ENCODE results near the gene ST3GAL5. TPM values are rescaled to one million over a fixed set of nuclear protein-coding genes. Genes with fewer than 3 reads are reported as not detected.

ST3GAL5 gene
- total and polyA plus RNA-seq, 4 donors: 3.3 to 29.8 (median 15.7) TPM

GRCh38 chr2:85875350-85876050 is 13.3 kb downstream of the ST3GAL5 start:
- DNase-seq: no peak
- Histone ChIP-seq H3K4me3 (ENCODE audit: low read length in 2 of 2) (no peak overlapping the region), H3K27ac (ENCODE audit: low read depth in 1 of 2, low read length in 2 of 2) (no peak overlapping the region), H3K27me3 (ENCODE audit: control insufficient read depth in 1 of 2, insufficient read depth in 2 of 2, low read length in 1 of 2) (no peaks in the 10 kb centered on the region), H3K36me3 (ENCODE audit: control insufficient read depth in 1 of 2, insufficient read depth in 2 of 2, low read length in 1 of 2) (no peaks in the 10 kb centered on the region), H3K4me1 (ENCODE audit: control insufficient read depth in 1 of 2, insufficient read depth in 2 of 2, low read length in 2 of 2) (peaks cover 0 to 3% of the 10 kb centered on the region in 2 donors), H3K9me3 (ENCODE audit: control insufficient read depth, low read length) (no peaks in the 10 kb centered on the region)
- intact Hi-C loops (cut with DNase I): no loop called here
- ATAC-seq (ENCODE audit: low FRiP score): no peak
- 93 to 94% methylated on average over 8 of the region's 8 CpGs for WGBS, 2 donors

DNA sequence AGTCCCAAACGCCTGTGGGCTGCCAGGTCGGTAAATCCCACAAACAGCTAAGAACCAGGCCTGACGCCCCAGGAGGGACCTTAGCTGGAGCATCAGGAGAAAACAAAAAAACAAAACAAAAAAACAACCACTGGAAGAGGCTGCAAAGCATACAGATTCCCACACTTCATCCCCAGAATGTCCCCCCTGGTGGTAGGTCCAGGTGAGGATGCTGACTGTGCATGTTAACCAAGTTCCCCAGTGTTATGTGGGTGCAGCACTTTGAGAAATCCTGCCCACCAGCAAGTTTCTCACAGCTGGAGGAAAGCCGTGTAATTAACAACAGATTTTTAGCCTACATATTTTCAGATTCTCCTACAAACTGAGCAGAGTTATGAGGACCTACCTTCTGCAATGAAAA is 15.1 kb downstream of the ST3GAL5 start:
- Histone ChIP-seq H3K4me3 (ENCODE audit: low read length in 2 of 2) (no peak overlapping the region), H3K4me1 (ENCODE audit: control insufficient read depth in 1 of 2, insufficient read depth in 2 of 2, low read length in 2 of 2) (peaks cover 0 to 2% of the 10 kb centered on the region in 2 donors), H3K9me3 (ENCODE audit: control insufficient read depth, low read length) (no peaks in the 10 kb centered on the region), H3K27me3 (ENCODE audit: control insufficient read depth in 1 of 2, insufficient read depth in 2 of 2, low read length in 1 of 2) (no peaks in the 10 kb centered on the region), H3K27ac (ENCODE audit: low read depth in 1 of 2, low read length in 2 of 2) (no peak overlapping the region), H3K36me3 (ENCODE audit: control insufficient read depth in 1 of 2, insufficient read depth in 2 of 2, low read length in 1 of 2) (no peaks in the 10 kb centered on the region)
- DNase-seq (no peak), ATAC-seq (ENCODE audit: low FRiP score) (no peak)
- 96% methylated on average over 4 of the region's 4 CpGs for WGBS, 2 donors
- intact Hi-C loops (cut with DNase I): no loop called here

GRCh38 chr2:85872536-85873161 is 16.1 kb downstream of the ST3GAL5 start:
- DNase-seq: no peak
- H3K4me1 ChIP-seq (ENCODE audit: control insufficient read depth in 1 of 2, insufficient read depth in 2 of 2, low read length in 2 of 2): no peaks in the 10 kb centered on the region
- WGBS, 2 donors: 90 to 92% methylated on average over 16 of the region's 16 CpGs
- no peaks in the 10 kb centered on the region for H3K36me3 ChIP-seq (ENCODE audit: control insufficient read depth in 1 of 2, insufficient read depth in 2 of 2, low read length in 1 of 2)
- no peaks in the 10 kb centered on the region for H3K27me3 ChIP-seq (ENCODE audit: control insufficient read depth in 1 of 2, insufficient read depth in 2 of 2, low read length in 1 of 2)
- intact Hi-C loops (cut with DNase I): no loop called here
- no peak for ATAC-seq (ENCODE audit: low FRiP score)
- H3K9me3 ChIP-seq (ENCODE audit: control insufficient read depth, low read length): no peaks in the 10 kb centered on the region
- H3K27ac ChIP-seq (ENCODE audit: low read depth in 1 of 2, low read length in 2 of 2): no peak overlapping the region
- no peak overlapping the region for H3K4me3 ChIP-seq (ENCODE audit: low read length in 2 of 2)

GRCh38 chr2:85871494-85872164 is 17.2 kb downstream of the ST3GAL5 start:
- ATAC-seq (ENCODE audit: low FRiP score) (no peak), DNase-seq (no peak)
- WGBS, 2 donors: 94 to 96% methylated on average over 6 of the region's 6 CpGs
- no peaks in the 10 kb centered on the region for H3K9me3 ChIP-seq (ENCODE audit: control insufficient read depth, low read length)
- intact Hi-C loops (cut with DNase I): no loop called here
- no peaks in the 10 kb centered on the region for H3K27me3 ChIP-seq (ENCODE audit: control insufficient read depth in 1 of 2, insufficient read depth in 2 of 2, low read length in 1 of 2)
- no peaks in the 10 kb centered on the region for H3K4me1 ChIP-seq (ENCODE audit: control insufficient read depth in 1 of 2, insufficient read depth in 2 of 2, low read length in 2 of 2)
- H3K27ac ChIP-seq (ENCODE audit: low read depth in 1 of 2, low read length in 2 of 2): no peak overlapping the region
- no peak overlapping the region for H3K4me3 ChIP-seq (ENCODE audit: low read length in 2 of 2)
- no peaks in the 10 kb centered on the region for H3K36me3 ChIP-seq (ENCODE audit: control insufficient read depth in 1 of 2, insufficient read depth in 2 of 2, low read length in 1 of 2)

DNA sequence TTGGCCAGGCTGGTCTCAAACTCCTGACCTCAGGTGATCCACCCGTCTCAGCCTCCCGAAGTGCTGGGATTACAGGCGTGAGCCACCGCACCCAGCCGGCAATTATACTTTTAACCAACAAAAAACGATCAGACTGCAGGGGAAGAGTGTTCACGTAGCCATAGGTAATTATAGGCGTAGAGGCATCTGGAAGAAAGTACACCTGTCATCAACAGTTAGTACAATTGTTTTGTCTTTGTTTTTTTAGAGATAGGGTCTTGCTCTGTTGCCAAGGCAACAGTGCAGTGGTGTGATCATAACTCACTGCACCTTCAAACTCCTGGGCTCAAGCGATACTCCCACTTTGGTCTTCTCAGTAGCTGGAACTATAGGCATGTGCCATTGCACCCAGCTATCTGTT is 20.0 kb downstream of the ST3GAL5 start:
- ATAC-seq (ENCODE audit: low FRiP score): no peak
- H3K36me3 ChIP-seq (ENCODE audit: control insufficient read depth in 1 of 2, insufficient read depth in 2 of 2, low read length in 1 of 2): no peaks in the 10 kb centered on the region
- H3K27me3 ChIP-seq (ENCODE audit: control insufficient read depth in 1 of 2, insufficient read depth in 2 of 2, low read length in 1 of 2): no peaks in the 10 kb centered on the region
- H3K4me1 ChIP-seq (ENCODE audit: control insufficient read depth in 1 of 2, insufficient read depth in 2 of 2, low read length in 2 of 2): no peaks in the 10 kb centered on the region
- no peak overlapping the region for H3K4me3 ChIP-seq (ENCODE audit: low read length in 2 of 2)
- no peaks in the 10 kb centered on the region for H3K9me3 ChIP-seq (ENCODE audit: control insufficient read depth, low read length)
- WGBS, 2 donors: 96 to 98% methylated on average over 9 of the region's 9 CpGs
- intact Hi-C loops (cut with DNase I): no loop called here
- DNase-seq: no peak
- no peak overlapping the region for H3K27ac ChIP-seq (ENCODE audit: low read depth in 1 of 2, low read length in 2 of 2)

DNA sequence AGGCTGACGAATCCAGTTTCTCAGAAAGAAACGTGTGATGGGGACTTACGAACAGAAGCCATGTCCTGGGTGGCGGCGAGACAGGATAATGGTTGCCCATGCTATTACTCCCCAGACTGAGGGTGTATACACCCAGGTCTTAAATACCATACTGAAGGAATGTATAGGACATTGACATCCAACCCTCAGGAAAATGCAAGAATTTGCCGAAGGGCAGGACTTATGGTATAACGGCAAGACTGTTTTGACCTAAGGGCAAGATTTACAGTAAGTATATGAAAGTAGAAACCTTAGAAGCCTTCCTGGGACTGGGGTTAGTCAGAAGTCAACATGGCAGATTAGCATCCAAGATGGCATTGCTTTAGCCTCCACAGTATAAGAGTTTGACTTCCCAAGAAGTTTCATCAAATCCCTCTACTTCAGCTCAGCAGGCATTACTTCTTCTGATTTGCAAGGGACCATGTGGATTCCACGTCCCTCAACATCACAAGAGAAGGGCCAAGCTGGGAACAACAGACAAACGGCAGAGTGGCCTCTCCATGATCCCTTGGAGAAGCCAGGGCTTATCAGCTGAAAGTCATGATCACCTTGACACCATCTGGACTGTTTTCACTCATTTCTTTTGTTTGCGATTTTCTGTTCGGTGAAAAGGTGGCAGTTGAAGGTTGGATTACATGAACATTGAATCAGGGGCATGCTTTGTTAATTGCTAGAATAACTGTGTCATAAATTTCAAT is 21.1 kb downstream of the ST3GAL5 start:
- intact Hi-C loops (cut with DNase I): no loop called here
- Histone ChIP-seq H3K27me3 (ENCODE audit: control insufficient read depth in 1 of 2, insufficient read depth in 2 of 2, low read length in 1 of 2) (no peaks in the 10 kb centered on the region), H3K27ac (ENCODE audit: low read depth in 1 of 2, low read length in 2 of 2) (no peak overlapping the region), H3K4me3 (ENCODE audit: low read length in 2 of 2) (no peak overlapping the region), H3K4me1 (ENCODE audit: control insufficient read depth in 1 of 2, insufficient read depth in 2 of 2, low read length in 2 of 2) (no peaks in the 10 kb centered on the region), H3K36me3 (ENCODE audit: control insufficient read depth in 1 of 2, insufficient read depth in 2 of 2, low read length in 1 of 2) (no peaks in the 10 kb centered on the region), H3K9me3 (ENCODE audit: control insufficient read depth, low read length) (no peaks in the 10 kb centered on the region)
- WGBS, 2 donors: 91 to 96% methylated on average over 11 of the region's 11 CpGs
- DNase-seq: no peak
- no peak for ATAC-seq (ENCODE audit: low FRiP score)

- Histone ChIP-seq H3K36me3 (ENCODE audit: control insufficient read depth in 1 of 2, insufficient read depth in 2 of 2, low read length in 1 of 2) (no peaks in the 10 kb centered on the region), H3K4me3 (ENCODE audit: low read length in 2 of 2) (no peak overlapping the region), H3K9me3 (ENCODE audit: control insufficient read depth, low read length) (no peaks in the 10 kb centered on the region), H3K27me3 (ENCODE audit: control insufficient read depth in 1 of 2, insufficient read depth in 2 of 2, low read length in 1 of 2) (no peaks in the 10 kb centered on the region), H3K4me1 (ENCODE audit: control insufficient read depth in 1 of 2, insufficient read depth in 2 of 2, low read length in 2 of 2) (no peaks in the 10 kb centered on the region), H3K27ac (ENCODE audit: low read depth in 1 of 2, low read length in 2 of 2) (no peak overlapping the region)
- no peak for ATAC-seq (ENCODE audit: low FRiP score)
- intact Hi-C loops (cut with DNase I): no loop called here
- DNase-seq: no peak
- 92 to 100% methylated on average over 1 of the region's 1 CpG for WGBS, 2 donors
Measured at GRCh38 chr2:85867121-85867520, 21.7 kb downstream of the ST3GAL5 start.

DNA sequence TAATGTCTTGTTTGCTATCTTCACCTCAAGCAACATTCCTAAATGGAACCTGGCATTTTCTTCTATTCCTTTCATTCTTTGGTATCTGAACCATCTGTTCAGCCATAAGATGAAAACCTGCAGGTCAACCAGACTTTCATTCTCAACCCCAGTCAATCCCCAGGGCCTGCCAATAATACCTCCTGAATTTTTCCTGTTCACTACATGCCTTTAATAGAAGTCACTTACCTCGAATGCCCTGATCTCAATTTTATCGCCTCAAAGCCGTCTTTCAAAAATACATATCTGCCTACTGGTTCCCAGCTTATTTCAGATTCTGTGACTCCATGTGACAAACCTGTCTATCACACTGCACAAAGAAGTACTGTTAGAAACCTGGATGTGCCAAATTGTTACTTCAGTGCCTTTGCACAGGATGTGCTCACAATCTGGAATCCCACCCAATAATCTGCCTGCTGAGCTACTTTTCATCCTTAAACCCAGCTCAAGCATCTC is 22.6 kb downstream of the ST3GAL5 start:
- no peak overlapping the region for H3K27ac ChIP-seq (ENCODE audit: low read depth in 1 of 2, low read length in 2 of 2)
- H3K9me3 ChIP-seq (ENCODE audit: control insufficient read depth, low read length): no peaks in the 10 kb centered on the region
- DNase-seq (no peak), ATAC-seq (ENCODE audit: low FRiP score) (no peak)
- H3K36me3 ChIP-seq (ENCODE audit: control insufficient read depth in 1 of 2, insufficient read depth in 2 of 2, low read length in 1 of 2): no peaks in the 10 kb centered on the region
- intact Hi-C loops (cut with DNase I): no loop called here
- WGBS, 2 donors: 89 to 92% methylated on average over 3 of the region's 3 CpGs
- H3K27me3 ChIP-seq (ENCODE audit: control insufficient read depth in 1 of 2, insufficient read depth in 2 of 2, low read length in 1 of 2): no peaks in the 10 kb centered on the region
- no peaks in the 10 kb centered on the region for H3K4me1 ChIP-seq (ENCODE audit: control insufficient read depth in 1 of 2, insufficient read depth in 2 of 2, low read length in 2 of 2)
- H3K4me3 ChIP-seq (ENCODE audit: low read length in 2 of 2): no peak overlapping the region
